Activated CD4-positive, alpha-beta memory T cell treated with anti-CD3 and anti-CD28 coated beads for 36 hours (primary cell): ENCODE results near the gene SLC30A3. TPM values are rescaled to one million over a fixed set of nuclear protein-coding genes. Genes with fewer than 3 reads are reported as not detected.
A peak's percentile ranks its signal among the peaks of the same experiment; 100 is the strongest.

Experiments used
- CTCF ChIA-PET: fragments of 350-600 bp; sonication (Branson Sonifier 250); formaldehyde crosslinking; loops from one replicate; lab custom pipeline; 2021; ENCODE audit warnings: antibody characterized with exemption, inconsistent platforms; lab: Charles Lee
- POLR2A ChIA-PET: fragments of 350-600 bp; sonication (Branson Sonifier 250); formaldehyde crosslinking; loops from one replicate; lab custom pipeline; 2021; ENCODE audit warnings: antibody characterized with exemption; lab: Charles Lee
- DNase-seq: peaks from one replicate; pipeline ENCODE4 v3.0.0-alpha.2; 2020
- H3K27ac Mint-ChIP-seq: one replicate; pipeline ENCODE4 v1.8.0; 2021; ENCODE audit warnings: mixed read lengths
- H3K27me3 Mint-ChIP-seq: one replicate; pipeline ENCODE4 v1.8.0; 2021; ENCODE audit warnings: mixed read lengths
- H3K36me3 Mint-ChIP-seq: one replicate; pipeline ENCODE4 v1.8.0; 2021; ENCODE audit warnings: mixed read lengths
- H3K4me1 Mint-ChIP-seq: one replicate; pipeline ENCODE4 v1.8.0; 2021; ENCODE audit warnings: low read depth, mixed read lengths
- H3K4me3 Mint-ChIP-seq: one replicate; pipeline ENCODE4 v1.8.0; 2021; ENCODE audit warnings: mild to moderate bottlenecking, mixed read lengths
- H3K9me3 Mint-ChIP-seq: one replicate; pipeline ENCODE4 v1.8.0; 2021; ENCODE audit warnings: mixed read lengths
- intact Hi-C: fragments of 100-400 bp; cut with micrococcal nuclease; formaldehyde crosslinking; loops from one replicate; pipeline ENCODE4 v1.15.1; 2023
- total RNA-seq, 2 experiments: library from RNA; stranded (reverse); gene quantifications; one replicate each; pipeline ENCODE4 v1.2.3, GENCODE V29; 2021

The SLC30A3 gene
- total RNA-seq, 2 experiments from 2014 or later: 0.86 to 0.90 TPM

GRCh38 chr2:27211241-27211942 is 51.5 kb downstream of the SLC30A3 start:
- intact Hi-C loops: loop anchor here (5.0 to 10.0 kb wide), 3 partner anchors 124 to 473 kb away; partner anchors contain the start of gene KHK
- DNase-seq: no peak
- Mint-ChIP-seq H3K4me3 (peak overlapping the region; percentile 98), H3K4me1 (peaks cover 42% of the 10 kb centered on the region), H3K36me3 (peaks cover 24% of the 10 kb centered on the region), H3K27me3 (no peaks in the 10 kb centered on the region), H3K27ac (peak overlapping the region; percentile 76), H3K9me3 (no peaks in the 10 kb centered on the region)
- POLR2A ChIA-PET: interaction anchor here (0.6 to 1.4 kb wide), 4 partner anchors 77 to 198 kb away, joined by 3 to 4 read pairs (median 3); partner anchors contain the start of gene PPM1G
- CTCF ChIA-PET: interaction anchor here (0.7 to 1.6 kb wide), 3 partner anchors 68 to 140 kb away, joined by 3 to 5 read pairs (median 5); partner anchors contain the start of gene OST4

GRCh38 chr2:27209621-27210401 is 53.0 kb downstream of the SLC30A3 start:
- peaks cover 31% of the 10 kb centered on the region for H3K36me3 Mint-ChIP-seq
- no peaks in the 10 kb centered on the region for H3K27me3 Mint-ChIP-seq
- H3K27ac Mint-ChIP-seq: peak overlapping the region; percentile 6
- no peak for DNase-seq
- no peaks in the 10 kb centered on the region for H3K9me3 Mint-ChIP-seq
- H3K4me3 Mint-ChIP-seq: peak overlapping the region; percentile 45
- H3K4me1 Mint-ChIP-seq: peaks cover 41% of the 10 kb centered on the region
- ChIA-PET POLR2A (interaction anchor here (0.8 kb wide), 1 partner anchor 168 kb away, joined by 4 read pairs; no protein-coding TSS in a partner anchor), CTCF (interaction anchor here (0.6 kb wide), 1 partner anchor 122 kb away, joined by 3 read pairs; no protein-coding TSS in a partner anchor)
- intact Hi-C loops: loop anchor here (5.0 to 10.0 kb wide), 3 partner anchors 123 to 475 kb away; partner anchors contain the start of gene KHK

- CTCF ChIA-PET: no interaction called here
- peaks cover 38% of the 10 kb centered on the region for H3K4me1 Mint-ChIP-seq
- intact Hi-C loops: no loop called here
Observed at GRCh38 chr2:27208486-27209050, 54.3 kb downstream of the SLC30A3 start.

GRCh38 chr2:27206346-27206745 is 56.5 kb downstream of the SLC30A3 start:
- no peak for DNase-seq
- POLR2A ChIA-PET: interaction anchor here (0.6 kb wide), 1 partner anchor 41 kb away, joined by 3 read pairs; no protein-coding TSS in a partner anchor
- no peaks in the 10 kb centered on the region for H3K9me3 Mint-ChIP-seq
- intact Hi-C loops: no loop called here
- H3K27ac Mint-ChIP-seq: no peak overlapping the region
- peaks cover 27% of the 10 kb centered on the region for H3K4me1 Mint-ChIP-seq
- no peaks in the 10 kb centered on the region for H3K27me3 Mint-ChIP-seq
- H3K36me3 Mint-ChIP-seq: peaks cover 38% of the 10 kb centered on the region
- CTCF ChIA-PET: no interaction called here
- no peak overlapping the region for H3K4me3 Mint-ChIP-seq

More at GRCh38 chr2:27208486-27209050, 54.3 kb downstream of the SLC30A3 start:
- Mint-ChIP-seq H3K27ac (no peak overlapping the region), H3K27me3 (no peaks in the 10 kb centered on the region), H3K9me3 (no peaks in the 10 kb centered on the region), H3K4me3 (no peak overlapping the region), H3K36me3 (peaks cover 30% of the 10 kb centered on the region)
- POLR2A ChIA-PET: no interaction called here
- no peak for DNase-seq

DNA sequence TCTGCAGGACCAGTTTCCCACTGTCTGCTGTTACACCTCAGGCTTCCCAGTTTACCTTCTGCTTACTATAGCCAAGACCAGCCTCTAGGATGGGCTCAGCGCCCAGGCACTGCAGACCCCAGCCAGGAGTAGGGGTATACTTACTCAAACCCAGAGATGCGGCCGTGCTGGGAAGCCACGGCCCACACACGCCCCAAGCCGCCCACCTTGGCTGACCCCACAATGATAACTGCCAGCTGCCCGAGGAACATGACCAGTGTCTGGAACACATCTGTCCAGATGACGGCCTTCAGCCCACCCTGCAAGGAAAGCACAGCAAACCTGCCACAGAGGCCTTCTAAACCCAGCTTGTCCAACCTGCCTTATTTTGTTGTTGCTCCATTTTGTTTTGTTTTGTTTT is 57.6 kb downstream of the SLC30A3 start:
- no peak overlapping the region for H3K27ac Mint-ChIP-seq
- H3K36me3 Mint-ChIP-seq: peaks cover 40% of the 10 kb centered on the region
- H3K9me3 Mint-ChIP-seq: no peaks in the 10 kb centered on the region
- CTCF ChIA-PET: no interaction called here
- no peaks in the 10 kb centered on the region for H3K27me3 Mint-ChIP-seq
- intact Hi-C loops: no loop called here
- POLR2A ChIA-PET: no interaction called here
- peaks cover 23% of the 10 kb centered on the region for H3K4me1 Mint-ChIP-seq
- H3K4me3 Mint-ChIP-seq: no peak overlapping the region
- DNase-seq: no peak

GRCh38 chr2:27204566-27204965 is 58.3 kb downstream of the SLC30A3 start:
- intact Hi-C loops: no loop called here
- CTCF ChIA-PET: interaction anchor here (1.2 kb wide), 1 partner anchor 35 kb away, joined by 3 read pairs; no protein-coding TSS in a partner anchor
- H3K4me3 Mint-ChIP-seq: no peak overlapping the region
- DNase-seq: no peak
- peaks cover 42% of the 10 kb centered on the region for H3K36me3 Mint-ChIP-seq
- POLR2A ChIA-PET: no interaction called here
- H3K27ac Mint-ChIP-seq: no peak overlapping the region
- H3K4me1 Mint-ChIP-seq: peaks cover 17% of the 10 kb centered on the region
- no peaks in the 10 kb centered on the region for H3K27me3 Mint-ChIP-seq
- no peaks in the 10 kb centered on the region for H3K9me3 Mint-ChIP-seq

- CTCF ChIA-PET: interaction anchor here (0.6 to 1.2 kb wide), 2 partner anchors 34 to 89 kb away, joined by 3 read pairs; no protein-coding TSS in a partner anchor
- Mint-ChIP-seq H3K36me3 (peaks cover 39% of the 10 kb centered on the region), H3K9me3 (no peaks in the 10 kb centered on the region), H3K27me3 (no peaks in the 10 kb centered on the region), H3K4me3 (no peak overlapping the region), H3K4me1 (peaks cover 10% of the 10 kb centered on the region), H3K27ac (no peak overlapping the region)
- no peak for DNase-seq
- POLR2A ChIA-PET: no interaction called here
- intact Hi-C loops: no loop called here
Observed at GRCh38 chr2:27203741-27204140, 59.1 kb downstream of the SLC30A3 start.

Other genes starting within 250 kb of the SLC30A3 start
- 10 to 100 TPM; 52.4 to 60.1 TPM for gene TMEM214, start 230.1 kb downstream of the SLC30A3 start, total RNA-seq
- gene AGBL5, start 211.4 kb downstream of the SLC30A3 start, total RNA-seq: 10 to 100 TPM; 12.9 to 14.1 TPM
- 100 to 1,000 TPM; 307 to 310 TPM for gene OST4, start 191.4 kb downstream of the SLC30A3 start, total RNA-seq
- gene EMILIN1, start 184.4 kb downstream of the SLC30A3 start, total RNA-seq: under 1 TPM; 0.29 to 0.51 TPM
- 10 to 100 TPM; 12.7 to 13.3 TPM for gene KHK, start 176.3 kb downstream of the SLC30A3 start, total RNA-seq
- 1 to 10 TPM; 2.7 to 2.9 TPM for gene CGREF1, start 143.9 kb downstream of the SLC30A3 start, total RNA-seq
- gene ABHD1, start 139.2 kb downstream of the SLC30A3 start, total RNA-seq: under 1 TPM; 0.29 to 0.76 TPM
- 10 to 100 TPM; 64.7 to 65.4 TPM for gene PREB, start 128.4 kb downstream of the SLC30A3 start, total RNA-seq
- gene PRR30, start 123.6 kb downstream of the SLC30A3 start, total RNA-seq: not detected
- not detected for gene TCF23, start 114.0 kb downstream of the SLC30A3 start, total RNA-seq
- gene ATRAID, start 51.0 kb downstream of the SLC30A3 start, total RNA-seq: 10 to 100 TPM; 84.0 to 92.7 TPM
- 10 to 100 TPM; 29.2 to 30.2 TPM for gene SLC5A6, start 50.8 kb downstream of the SLC30A3 start, total RNA-seq
- gene CAD, start 45.7 kb downstream of the SLC30A3 start, total RNA-seq: 100 to 1,000 TPM in 1 of 2 experiments, 10 to 100 TPM in 1; 99.7 to 102 TPM
- gene DNAJC5G, start 12.4 kb upstream of the SLC30A3 start, total RNA-seq: under 1 TPM in 1 of 2 experiments, not detected in 1; 0.19 TPM
- gene TRIM54, start 19.4 kb upstream of the SLC30A3 start, total RNA-seq: not detected
- 1 to 10 TPM; 1.8 to 1.9 TPM for gene UCN, start 45.4 kb upstream of the SLC30A3 start, total RNA-seq
- 10 to 100 TPM; 85.5 to 86.0 TPM for gene MPV17, start 60.0 kb upstream of the SLC30A3 start, total RNA-seq
- 10 to 100 TPM; 55.2 to 64.5 TPM for gene GTF3C2, start 93.7 kb upstream of the SLC30A3 start, total RNA-seq
- gene EIF2B4, start 107.3 kb upstream of the SLC30A3 start, total RNA-seq: 10 to 100 TPM; 34.6 to 36.5 TPM
- gene SNX17, start 107.6 kb upstream of the SLC30A3 start, total RNA-seq: 10 to 100 TPM; 91.2 to 93.2 TPM
- gene ZNF513, start 117.7 kb upstream of the SLC30A3 start, total RNA-seq: 1 to 10 TPM; 8.6 to 9.7 TPM
- gene PPM1G, start 146.5 kb upstream of the SLC30A3 start, total RNA-seq: 100 to 1,000 TPM; 127 to 132 TPM
- 10 to 100 TPM; 80.8 to 82.7 TPM for gene NRBP1, start 165.6 kb upstream of the SLC30A3 start, total RNA-seq
- 1 to 10 TPM; 5.4 to 6.4 TPM for gene KRTCAP3, start 179.3 kb upstream of the SLC30A3 start, total RNA-seq
- gene IFT172, start 226.7 kb upstream of the SLC30A3 start, total RNA-seq: 1 to 10 TPM; 7.7 to 8.2 TPM
- gene FNDC4, start 232.2 kb upstream of the SLC30A3 start, total RNA-seq: under 1 TPM; 0.22 to 0.38 TPM
- gene GCKR, start 233.8 kb upstream of the SLC30A3 start, total RNA-seq: not detected